Measurements from ENCODE around the gene CDH23. TPM values are rescaled to one million over a fixed set of nuclear protein-coding genes. Genes with fewer than 3 reads are reported as not detected.
A peak's percentile ranks its signal among the peaks of the same experiment; 100 is the strongest.

Gene CDH23
- total RNA-seq, 6 donors from 2014 or later = 4.7 to 29.3 (median 10.4) TPM

- no peaks in the 10 kb centered on the region for H3K36me3 ChIP-seq
- WGBS, 2 donors = 91 to 94% methylated on average over 7 of the region's 7 CpGs
- no peaks in the 10 kb centered on the region for H3K27me3 ChIP-seq
- no peak for TF ChIP-seq CTCF (IDR thresholded peaks at IDR 0.05)
- no peak for TF ChIP-seq POLR2A (IDR thresholded peaks at IDR 0.05)
- TF ChIP-seq POLR2AphosphoS5 (IDR thresholded peaks at IDR 0.05) = no peak
- no peak for TF ChIP-seq EP300 (IDR thresholded peaks at IDR 0.05)
- H3K27ac ChIP-seq = no peak overlapping the region
- H3K4me3 ChIP-seq = no peak overlapping the region
- no peak for ATAC-seq (ENCODE audit: low FRiP score in 2 of 2)
- no peak for DNase-seq
- H3K4me1 ChIP-seq = peaks cover 3 to 8% (median 4%) of the 10 kb centered on the region in 4 donors
- H3K9me3 ChIP-seq = no peaks in the 10 kb centered on the region
Observed at GRCh38 chr10:71546220-71546619, 149.5 kb downstream of the CDH23 start.

GRCh38 chr10:71547312-71547711, 150.6 kb downstream of the CDH23 start:
- 77 to 84% methylated on average over 12 of the region's 12 CpGs for WGBS, 2 donors
- TF ChIP-seq POLR2AphosphoS5 (IDR thresholded peaks at IDR 0.05) (no peak), POLR2A (IDR thresholded peaks at IDR 0.05) (no peak), EP300 (IDR thresholded peaks at IDR 0.05) (no peak), CTCF (IDR thresholded peaks at IDR 0.05) (no peak)
- H3K4me3 ChIP-seq = no peak overlapping the region
- H3K27ac ChIP-seq = peak overlapping the region in 1 of 4 donors; percentile 45
- no peak for DNase-seq
- ATAC-seq (ENCODE audit: low FRiP score in 2 of 2) = no peak
- peaks cover 3 to 8% (median 4%) of the 10 kb centered on the region in 4 donors for H3K4me1 ChIP-seq
- no peaks in the 10 kb centered on the region for H3K27me3 ChIP-seq
- no peaks in the 10 kb centered on the region for H3K9me3 ChIP-seq
- H3K36me3 ChIP-seq = no peaks in the 10 kb centered on the region

- WGBS, 2 donors = 66 to 67% methylated on average over 19 to 20 of the region's 20 CpGs
- TF ChIP-seq POLR2AphosphoS5 (IDR thresholded peaks at IDR 0.05) = no peak
- TF ChIP-seq CTCF (IDR thresholded peaks at IDR 0.05) = peak in 1 of 6 experiments; percentile 14
- H3K27me3 ChIP-seq = no peaks in the 10 kb centered on the region
- DNase-seq = peak in 1 of 2 donors; percentile 74
- peaks cover 3 to 8% (median 4%) of the 10 kb centered on the region in 4 donors for H3K4me1 ChIP-seq
- H3K36me3 ChIP-seq = no peaks in the 10 kb centered on the region
- H3K9me3 ChIP-seq = no peaks in the 10 kb centered on the region
- H3K4me3 ChIP-seq = no peak overlapping the region
- ATAC-seq (ENCODE audit: low FRiP score in 2 of 2) = peak; percentile 75 to 82
- peak overlapping the region in 2 of 4 donors; percentile 28 to 45 for H3K27ac ChIP-seq
Observed at GRCh38 chr10:71547876-71548846, 151.4 kb downstream of the CDH23 start.

GRCh38 chr10:71549766-71550533, 153.2 kb downstream of the CDH23 start:
- Histone ChIP-seq H3K4me3 (no peak overlapping the region), H3K27ac (no peak overlapping the region), H3K36me3 (no peaks in the 10 kb centered on the region), H3K27me3 (no peaks in the 10 kb centered on the region), H3K4me1 (peaks cover 3 to 8% (median 4%) of the 10 kb centered on the region in 4 donors), H3K9me3 (no peaks in the 10 kb centered on the region)
- TF ChIP-seq CTCF (IDR thresholded peaks at IDR 0.05) (no peak), POLR2A (IDR thresholded peaks at IDR 0.05) (no peak), EP300 (IDR thresholded peaks at IDR 0.05) (no peak), POLR2AphosphoS5 (IDR thresholded peaks at IDR 0.05) (no peak)
- 89 to 93% methylated on average over 10 of the region's 11 CpGs for WGBS, 2 donors
- ATAC-seq (ENCODE audit: low FRiP score in 2 of 2) (no peak), DNase-seq (no peak)

Measured in upper lobe of left lung (tissue), 6 donors.